NCI-H345 treated with DMSO at 0.1 percent for 48 hours (cell line): ENCODE results near the gene CELF1.
"Not testable (repeated sequence)": the region's sequence is repeated elsewhere in the genome, so short reads cannot be mapped to it uniquely, and the experiment has no call there.

ENCODE experiments used
- DNase-seq: peaks from one replicate; lab custom pipeline; 2025; ENCODE audit not compliant: unreplicated experiment; lab: John Stamatoyannopoulos, UW

The CELF1 gene

GRCh38 chr11:47541070-47541469 is 11.9 kb downstream of the CELF1 start:
- DNase-seq, result no peak

GRCh38 chr11:47539681-47540039 is 13.3 kb downstream of the CELF1 start:
- DNase-seq, result no peak

- peak; percentile 33 for DNase-seq
These were observed 14.0 kb downstream of the CELF1 start for GRCh38 chr11:47538741-47539565.

- DNase-seq, result no peak
These were observed 16.0 kb downstream of the CELF1 start for GRCh38 chr11:47536915-47537314.

- no peak for DNase-seq
These were observed 18.2 kb downstream of the CELF1 start for GRCh38 chr11:47534704-47535251.

GRCh38 chr11:47533690-47534151 is 19.2 kb downstream of the CELF1 start:
- no peak for DNase-seq

- DNase-seq, result no peak
These were observed 20.2 kb downstream of the CELF1 start for GRCh38 chr11:47532597-47533213.

GRCh38 chr11:47531666-47532065 is 21.3 kb downstream of the CELF1 start:
- DNase-seq, result no peak

GRCh38 chr11:47530721-47531120 is 22.2 kb downstream of the CELF1 start:
- not testable (repeated sequence) for DNase-seq

- no peak for DNase-seq
These were observed 23.0 kb downstream of the CELF1 start for GRCh38 chr11:47529951-47530350.

GRCh38 chr11:47527186-47527585 is 25.7 kb downstream of the CELF1 start:
- no peak for DNase-seq

- not testable (repeated sequence) for DNase-seq
These were observed 26.9 kb downstream of the CELF1 start for GRCh38 chr11:47526032-47526431.

GRCh38 chr11:47524291-47524874 is 28.5 kb downstream of the CELF1 start:
- DNase-seq, result no peak

GRCh38 chr11:47523490-47524225 is 29.3 kb downstream of the CELF1 start:
- DNase-seq, result no peak

- DNase-seq, result no peak
These were observed 34.5 kb downstream of the CELF1 start for GRCh38 chr11:47518212-47518964.

GRCh38 chr11:47516984-47517853 is 35.7 kb downstream of the CELF1 start:
- DNase-seq, result no peak

- no peak for DNase-seq
These were observed 36.8 kb downstream of the CELF1 start for GRCh38 chr11:47516155-47516554.

GRCh38 chr11:47514825-47515647 is 37.9 kb downstream of the CELF1 start:
- DNase-seq, result no peak

- DNase-seq, result no peak
These were observed 40.2 kb downstream of the CELF1 start for GRCh38 chr11:47512701-47513100.
